TTC549 (cell line): ENCODE data around the gene MT1HL1.
"Not testable (repeated sequence)": the region's sequence is repeated elsewhere in the genome, so short reads cannot be mapped to it uniquely, and the experiment has no call there.

Source experiments
- FAIRE-seq: peaks from 2 replicates; lab custom pipeline; 2012; peaks lifted over from hg19 to GRCh38; lab: Jason Lieb, UNC

The MT1HL1 gene

GRCh38 chr1:237016626-237017025 lies 12.4 kb upstream of the MT1HL1 start:
- FAIRE-seq, result no peak

GRCh38 chr1:237013608-237014007 lies 9.4 kb upstream of the MT1HL1 start:
- no peak for FAIRE-seq

GRCh38 chr1:237012788-237013383 lies 8.6 kb upstream of the MT1HL1 start:
- FAIRE-seq, result no peak

GRCh38 chr1:237012361-237012760 lies 8.1 kb upstream of the MT1HL1 start:
- FAIRE-seq, result no peak

- FAIRE-seq, result no peak
Observed at GRCh38 chr1:237011432-237011831, 7.2 kb upstream of the MT1HL1 start.

- FAIRE-seq, result no peak
Observed at GRCh38 chr1:237009611-237010010, 5.4 kb upstream of the MT1HL1 start.

- FAIRE-seq, result no peak
Observed at GRCh38 chr1:237007147-237007881, 3.1 kb upstream of the MT1HL1 start.

- no peak for FAIRE-seq
Observed at GRCh38 chr1:237005674-237006073, 1.4 kb upstream of the MT1HL1 start.

- no peak for FAIRE-seq
Observed at GRCh38 chr1:237003516-237003915, 725 bp downstream of the MT1HL1 start.

GRCh38 chr1:237000191-237000590 lies 4.0 kb downstream of the MT1HL1 start:
- no peak for FAIRE-seq

GRCh38 chr1:236998546-236998945 lies 5.7 kb downstream of the MT1HL1 start:
- FAIRE-seq, result no peak

- FAIRE-seq, result no peak
Observed at GRCh38 chr1:236997882-236998281, 6.4 kb downstream of the MT1HL1 start.

- no peak for FAIRE-seq
Observed at GRCh38 chr1:236997361-236997760, 6.9 kb downstream of the MT1HL1 start.

GRCh38 chr1:236994450-236994849 lies 9.8 kb downstream of the MT1HL1 start:
- FAIRE-seq, result no peak

- no peak for FAIRE-seq
Observed at GRCh38 chr1:236992449-236992848, 11.8 kb downstream of the MT1HL1 start.

- FAIRE-seq, result no peak
Observed at GRCh38 chr1:236990052-236990445, 14.2 kb downstream of the MT1HL1 start.

- no peak for FAIRE-seq
Observed at GRCh38 chr1:236989290-236990051, 14.8 kb downstream of the MT1HL1 start.

- no peak for FAIRE-seq
Observed at GRCh38 chr1:236983818-236984217, 20.4 kb downstream of the MT1HL1 start.

GRCh38 chr1:236982380-236982779 lies 21.9 kb downstream of the MT1HL1 start:
- no peak for FAIRE-seq

- FAIRE-seq, result not testable (repeated sequence)
Observed at GRCh38 chr1:236981431-236981830, 22.8 kb downstream of the MT1HL1 start.

GRCh38 chr1:236980673-236981072 lies 23.6 kb downstream of the MT1HL1 start:
- no peak for FAIRE-seq

GRCh38 chr1:236979149-236979900 lies 24.9 kb downstream of the MT1HL1 start:
- no peak for FAIRE-seq

- no peak for FAIRE-seq
Observed at GRCh38 chr1:236978740-236979139, 25.5 kb downstream of the MT1HL1 start.
